Fibroblast of villous mesenchyme (primary cell): ENCODE data around the gene AKT1. TPM values are rescaled to one million over a fixed set of nuclear protein-coding genes. Genes with fewer than 3 reads are reported as not detected.

Source experiments
- DNase-seq: peaks from one replicate; pipeline ENCODE4 v3.0.0-alpha.2; 2010; ENCODE audit warnings: low read depth
- H3K4me3 ChIP-seq: 2 replicates; pipeline ENCODE4 v1.5.1; 2011; ENCODE audit warnings: low read depth, mild to moderate bottlenecking, low read length
- CTCF ChIP-seq: IDR thresholded peaks from 2 replicates; pipeline ENCODE4 v1.5.1; 2012; ENCODE audit warnings: low read depth, mild to moderate bottlenecking, low read length; ENCODE audit not compliant: insufficient read depth
- total RNA-seq: library from RNA; depleted of rRNA; stranded (reverse); fragments of >200 nt; gene quantifications from 2 replicates; pipeline ENCODE4 v1.2.3, GENCODE V29; 2012

AKT1 gene
- total RNA-seq, 1 donor = 233 TPM

- H3K4me3 ChIP-seq = peak within 1 kb of the TSS; percentile 68
- no peak for TF ChIP-seq CTCF
- peak; percentile 63 for DNase-seq
These were observed 5.4 kb upstream of the AKT1 start, which contains the start of gene ZBTB42 for GRCh38 chr14:104800771-104801519. ZBTB42 (plus strand) TSS chr14:104801101; CDS start chr14:104801198, 97 bp downstream.

GRCh38 chr14:104800015-104800770, 4.6 kb upstream of the AKT1 start:
- TF ChIP-seq CTCF = peak; percentile 23
- peak; percentile 82 for DNase-seq

GRCh38 chr14:104799244-104800014, 3.9 kb upstream of the AKT1 start:
- peak overlapping the region; percentile 63 for H3K4me3 ChIP-seq
- peak; percentile 35 for DNase-seq
- TF ChIP-seq CTCF = peak; percentile 35

More at GRCh38 chr14:104800015-104800770, 4.6 kb upstream of the AKT1 start:
- H3K4me3 ChIP-seq = peak overlapping the region; percentile 68

GRCh38 chr14:104798300-104799243, 3.0 kb upstream of the AKT1 start:
- no peak for TF ChIP-seq CTCF
- H3K4me3 ChIP-seq = no peak overlapping the region
- no peak for DNase-seq

GRCh38 chr14:104797115-104798044, 1.8 kb upstream of the AKT1 start:
- TF ChIP-seq CTCF = no peak
- no peak overlapping the region for H3K4me3 ChIP-seq
- peak; percentile 42 for DNase-seq
